Fibroblast of lung (primary cell): ENCODE measurements around the gene PBX1. TPM values are rescaled to one million over a fixed set of nuclear protein-coding genes. Genes with fewer than 3 reads are reported as not detected.

Source experiments
- DNase-seq, 2 donors: peaks; one replicate each; pipeline versions ENCODE4 v3.0.0 to v3.0.0-alpha.2; 2010; ENCODE audit warnings: low read depth in 2 of 2
- H2AFZ ChIP-seq: 2 replicates; pipeline ENCODE4 v1.5.1; 2012; ENCODE audit warnings: low read length, control low read depth, inconsistent platforms
- H3K27ac ChIP-seq: 2 replicates; pipeline ENCODE4 v1.5.1; 2011; ENCODE audit warnings: low read length, control low read depth; ENCODE audit not compliant: insufficient read depth
- H3K27me3 ChIP-seq: 2 replicates; pipeline ENCODE4 v1.5.1; 2011; ENCODE audit warnings: mild to moderate bottlenecking, low read length; ENCODE audit not compliant: control insufficient read depth, insufficient read depth
- H3K36me3 ChIP-seq: 2 replicates; pipeline ENCODE4 v1.5.1; 2011; ENCODE audit warnings: low read length; ENCODE audit not compliant: control insufficient read depth, insufficient read depth
- H3K4me1 ChIP-seq: 2 replicates; pipeline ENCODE4 v1.5.1; 2011; ENCODE audit warnings: low read length; ENCODE audit not compliant: control insufficient read depth, insufficient read depth; ENCODE audit errors: extremely low read depth
- H3K4me2 ChIP-seq: 2 replicates; pipeline ENCODE4 v1.5.1; 2011; ENCODE audit warnings: low read length, control low read depth; ENCODE audit not compliant: insufficient read depth; ENCODE audit errors: extremely low read depth
- H3K4me3 ChIP-seq, 4 experiments: fragments of 200-600 bp in 1 of 4; sonication (generic) in 1 of 4; replicated peaks in 1 of 4; 2 replicates each; pipeline ENCODE4 v1.5.1; 2011 to 2016; ENCODE audit warnings: low read length in 4 of 4, low read depth in 3 of 4, mild to moderate bottlenecking in 3 of 4, control low read depth in 2 of 4, inconsistent platforms in 1 of 4, mixed read lengths in 1 of 4; ENCODE audit not compliant: insufficient read depth in 1 of 4; ENCODE audit errors: control extremely low read depth in 1 of 4
- H3K79me2 ChIP-seq: 2 replicates; pipeline ENCODE4 v1.5.1; 2012; ENCODE audit warnings: mild to moderate bottlenecking, low read length, inconsistent platforms; ENCODE audit not compliant: control insufficient read depth, insufficient read depth
- H3K9ac ChIP-seq: 2 replicates; pipeline ENCODE4 v1.5.1; 2011; ENCODE audit warnings: mild to moderate bottlenecking, low read length, control low read depth; ENCODE audit not compliant: insufficient read depth
- H3K9me3 ChIP-seq: 2 replicates; pipeline ENCODE4 v1.5.1; 2012; ENCODE audit warnings: low read depth, low read length; ENCODE audit not compliant: control insufficient read depth, insufficient read depth
- H4K20me1 ChIP-seq: 2 replicates; pipeline ENCODE4 v1.5.1; 2011; ENCODE audit warnings: low read length; ENCODE audit not compliant: control insufficient read depth, insufficient read depth; ENCODE audit errors: extremely low read depth
- CTCF ChIP-seq, 2 donors: IDR thresholded peaks in 1 of 2; conservative IDR thresholded peaks in 1 of 2; 1 replicate in 1 of 2; 2 replicates in 1 of 2; pipeline ENCODE4 v1.5.1; 2011 to 2012; ENCODE audit warnings: low read length in 2 of 2, control low read depth in 1 of 2, inconsistent platforms in 1 of 2, low read depth in 1 of 2, mild to moderate bottlenecking in 1 of 2
- EZH2 ChIP-seq: IDR thresholded peaks from 2 replicates; pipeline ENCODE4 v1.5.1; 2012; ENCODE audit warnings: low read length, control low read depth, mild to moderate bottlenecking; ENCODE audit errors: missing control alignments
- polyA plus RNA-seq, 2 donors: library from polyadenylated mRNA; depleted of rRNA in 1 of 2; stranded (reverse) in 1 of 2; unstranded in 1 of 2; fragments of >200 nt; gene quantifications; 2 replicates each; pipeline ENCODE4 v1.2.1, GENCODE V29; 2011 to 2012; ENCODE audit warnings: missing spikeins in 1 of 2
- total RNA-seq: library from RNA; depleted of rRNA; stranded (reverse); fragments of >200 nt; gene quantifications from 2 replicates; pipeline ENCODE4 v1.2.1, GENCODE V29; 2014

PBX1 gene
- total and polyA plus RNA-seq, 2 donors (not counting 1 experiment from before 2014, with no cell fraction given) = 43.1 to 46.7 TPM

- no peaks in the 10 kb centered on the region for H3K9me3 ChIP-seq
- no peak overlapping the region for H3K4me2 ChIP-seq
- peaks cover 24% of the 10 kb centered on the region for H3K4me1 ChIP-seq
- DNase-seq = peak in 1 of 2 donors; percentile 27
- H2AFZ ChIP-seq = no peak overlapping the region
- H4K20me1 ChIP-seq = no peaks in the 10 kb centered on the region
- H3K27ac ChIP-seq = no peak overlapping the region
- no peak overlapping the region for H3K4me3 ChIP-seq
- H3K27me3 ChIP-seq = no peaks in the 10 kb centered on the region
- TF ChIP-seq EZH2 (no peak), CTCF (conservative IDR thresholded peaks at IDR 0.05 in 1 of 2, IDR thresholded peaks at IDR 0.05 in 1 of 2; ENCODE audit: low read depth in 1 of 2, low read length in 2 of 2) (no peak)
- no peaks in the 10 kb centered on the region for H3K36me3 ChIP-seq
- H3K9ac ChIP-seq = no peak overlapping the region
- no peaks in the 10 kb centered on the region for H3K79me2 ChIP-seq
Observed at GRCh38 chr1:164641353-164641730, 82.4 kb downstream of the PBX1 start.

- Histone ChIP-seq H4K20me1 (no peaks in the 10 kb centered on the region), H3K9ac (no peak overlapping the region), H3K27me3 (no peaks in the 10 kb centered on the region), H3K27ac (no peak overlapping the region), H3K9me3 (no peaks in the 10 kb centered on the region), H3K4me1 (peaks cover 12% of the 10 kb centered on the region), H3K36me3 (no peaks in the 10 kb centered on the region), H3K79me2 (no peaks in the 10 kb centered on the region), H3K4me2 (no peak overlapping the region), H3K4me3 (no peak overlapping the region), H2AFZ (no peak overlapping the region)
- TF ChIP-seq CTCF (conservative IDR thresholded peaks at IDR 0.05 in 1 of 2, IDR thresholded peaks at IDR 0.05 in 1 of 2; ENCODE audit: low read depth in 1 of 2, low read length in 2 of 2) = no peak
- no peak for TF ChIP-seq EZH2
- no peak for DNase-seq
Observed at GRCh38 chr1:164643018-164643417, 84.0 kb downstream of the PBX1 start.

DNA sequence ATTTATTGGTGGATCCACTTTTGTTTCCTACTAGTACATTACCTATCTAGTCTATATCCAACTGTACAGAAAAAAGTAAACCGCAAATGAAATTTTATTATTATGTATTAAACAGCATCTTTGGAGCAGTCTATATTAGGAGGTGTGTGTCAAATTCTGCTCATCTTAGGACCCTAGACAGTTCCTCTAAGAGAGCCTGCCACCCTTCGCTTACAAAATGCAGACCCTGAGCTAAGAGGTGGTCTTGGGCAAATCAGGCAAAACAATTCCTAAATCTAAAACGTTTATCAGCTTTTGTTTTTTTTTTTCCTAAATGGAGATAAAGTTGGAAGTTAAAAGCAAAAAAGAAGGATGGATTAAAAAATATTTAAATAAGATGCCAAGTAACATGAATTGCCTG is 85.3 kb downstream of the PBX1 start:
- TF ChIP-seq EZH2 (no peak), CTCF (conservative IDR thresholded peaks at IDR 0.05 in 1 of 2, IDR thresholded peaks at IDR 0.05 in 1 of 2; ENCODE audit: low read depth in 1 of 2, low read length in 2 of 2) (no peak)
- Histone ChIP-seq H3K79me2 (no peaks in the 10 kb centered on the region), H3K9ac (no peak overlapping the region), H4K20me1 (no peaks in the 10 kb centered on the region), H2AFZ (no peak overlapping the region), H3K27me3 (no peaks in the 10 kb centered on the region), H3K27ac (peak overlapping the region; percentile 3), H3K4me3 (peak overlapping the region in 1 of 4 experiments; percentile 3), H3K4me2 (peak overlapping the region; percentile 34), H3K9me3 (no peaks in the 10 kb centered on the region), H3K4me1 (peaks cover 6% of the 10 kb centered on the region), H3K36me3 (no peaks in the 10 kb centered on the region)
- DNase-seq = no peak
